ENCODE results near the gene EXOC4. TPM values are rescaled to one million over a fixed set of nuclear protein-coding genes. Genes with fewer than 3 reads are reported as not detected.

Gene EXOC4
- total RNA-seq, 1 donor from 2014 or later = 41.3 TPM

GRCh38 chr7:133828906-133829305 lies 576.0 kb downstream of the EXOC4 start:
- TF ChIP-seq CTCF (conservative IDR thresholded peaks at IDR 0.05; ENCODE audit: low read depth, low read length) = no peak
- no peak overlapping the region for H3K4me3 ChIP-seq (ENCODE audit: low read depth, low read length)
- peak; percentile 30 for DNase-seq (ENCODE audit: low read depth)

GRCh38 chr7:133829336-133829897 lies 576.5 kb downstream of the EXOC4 start:
- no peak overlapping the region for H3K4me3 ChIP-seq (ENCODE audit: low read depth, low read length)
- no peak for TF ChIP-seq CTCF (conservative IDR thresholded peaks at IDR 0.05; ENCODE audit: low read depth, low read length)
- peak; percentile 82 for DNase-seq (ENCODE audit: low read depth)

- H3K4me3 ChIP-seq (ENCODE audit: low read depth, low read length) = no peak overlapping the region
- no peak for TF ChIP-seq CTCF (conservative IDR thresholded peaks at IDR 0.05; ENCODE audit: low read depth, low read length)
- DNase-seq (ENCODE audit: low read depth) = no peak
Observed at GRCh38 chr7:133830081-133830480, 577.2 kb downstream of the EXOC4 start.

GRCh38 chr7:133836666-133837065 lies 583.8 kb downstream of the EXOC4 start:
- TF ChIP-seq CTCF (conservative IDR thresholded peaks at IDR 0.05; ENCODE audit: low read depth, low read length) = no peak
- no peak overlapping the region for H3K4me3 ChIP-seq (ENCODE audit: low read depth, low read length)
- DNase-seq (ENCODE audit: low read depth) = no peak

- no peak for DNase-seq (ENCODE audit: low read depth)
- H3K4me3 ChIP-seq (ENCODE audit: low read depth, low read length) = no peak overlapping the region
- no peak for TF ChIP-seq CTCF (conservative IDR thresholded peaks at IDR 0.05; ENCODE audit: low read depth, low read length)
Observed at GRCh38 chr7:133837224-133837623, 584.3 kb downstream of the EXOC4 start.

GRCh38 chr7:133839121-133839520 lies 586.2 kb downstream of the EXOC4 start:
- TF ChIP-seq CTCF (conservative IDR thresholded peaks at IDR 0.05; ENCODE audit: low read depth, low read length) = no peak
- no peak for DNase-seq (ENCODE audit: low read depth)
- H3K4me3 ChIP-seq (ENCODE audit: low read depth, low read length) = no peak overlapping the region

GRCh38 chr7:133843341-133843740 lies 590.5 kb downstream of the EXOC4 start:
- no peak for DNase-seq (ENCODE audit: low read depth)
- H3K4me3 ChIP-seq (ENCODE audit: low read depth, low read length) = no peak overlapping the region
- no peak for TF ChIP-seq CTCF (conservative IDR thresholded peaks at IDR 0.05; ENCODE audit: low read depth, low read length)
